GM19351 (cell line): ENCODE results near the gene ANKRD62.
"Not testable (repeated sequence)": the region's sequence is repeated elsewhere in the genome, so short reads cannot be mapped to it uniquely, and the experiment has no call there.

ENCODE experiments used
- ATAC-seq: cut with Tn5 transposase; IDR thresholded peaks from one replicate; pipeline ENCODE4 v1.9.1; 2021; ENCODE audit warnings: mild to moderate bottlenecking, moderate library complexity; ENCODE audit not compliant: unreplicated experiment

Gene ANKRD62

DNA sequence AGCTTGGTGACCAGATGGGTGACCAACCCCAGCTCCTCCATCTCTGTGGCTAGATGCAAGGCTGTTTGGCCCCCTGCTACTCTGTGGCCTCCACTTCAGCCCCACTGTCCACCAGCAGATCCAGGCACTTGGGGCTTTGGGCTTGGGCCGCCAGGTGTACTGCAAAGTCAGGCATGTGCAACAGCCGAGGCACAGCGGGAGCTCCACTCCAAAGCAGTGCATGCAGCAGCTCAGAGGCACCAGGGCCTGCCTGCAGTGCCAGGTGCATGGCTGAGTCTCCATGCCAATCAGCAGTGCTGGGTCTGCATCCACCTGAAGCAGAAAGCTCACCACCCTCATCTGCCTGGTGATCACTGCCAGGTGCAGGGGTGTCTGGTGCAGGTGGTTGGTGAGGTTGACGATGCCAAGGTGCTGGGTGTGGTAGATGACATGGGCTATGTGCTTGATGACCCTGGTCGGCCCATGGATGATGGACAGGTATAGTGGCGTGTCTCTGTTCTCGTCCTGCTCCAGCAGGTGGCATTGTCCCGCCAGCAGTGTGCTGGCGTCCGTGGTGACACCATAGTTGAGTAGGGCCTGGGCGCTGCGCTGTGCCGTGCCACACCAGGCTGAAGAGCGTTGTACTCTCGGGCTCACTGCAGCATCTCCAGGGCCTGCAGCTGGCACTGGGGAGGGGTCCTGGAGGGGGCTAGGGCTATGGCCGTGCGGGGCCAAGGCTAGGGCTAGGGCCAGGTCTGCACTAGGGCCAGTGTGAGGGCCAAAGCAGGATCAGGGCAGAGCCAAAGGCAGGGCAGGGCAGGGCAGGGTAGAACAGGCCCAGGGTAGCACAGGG lies 1.0 kb upstream of the ANKRD62 start:
- no peak for ATAC-seq

DNA sequence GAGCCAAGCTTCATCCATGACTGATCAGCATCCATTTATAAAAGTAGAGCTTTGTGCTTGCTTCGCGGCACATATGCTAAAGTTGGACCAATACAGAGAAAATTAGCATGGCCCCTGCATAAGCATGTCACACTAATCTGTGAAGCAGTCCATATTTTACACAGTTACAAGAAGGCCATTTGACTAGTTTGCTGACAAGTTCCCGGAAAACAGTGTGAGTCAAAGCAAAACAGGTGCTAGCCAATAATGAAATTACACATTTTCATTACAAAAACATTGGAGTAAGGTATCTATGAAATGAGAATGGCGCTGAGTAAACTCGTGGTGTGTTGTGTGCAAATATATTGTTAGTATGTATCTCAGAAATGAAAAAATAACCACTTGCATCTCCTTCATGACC lies 4.7 kb downstream of the ANKRD62 start:
- ATAC-seq, result no peak

GRCh38 chr18:12099160-12099559 lies 5.5 kb downstream of the ANKRD62 start:
- no peak for ATAC-seq

GRCh38 chr18:12101266-12101665 lies 7.6 kb downstream of the ANKRD62 start:
- ATAC-seq, result no peak

- no peak for ATAC-seq
Measured at GRCh38 chr18:12102136-12102842, 8.6 kb downstream of the ANKRD62 start.

- no peak for ATAC-seq
Measured at GRCh38 chr18:12106471-12106870, 12.8 kb downstream of the ANKRD62 start.

DNA sequence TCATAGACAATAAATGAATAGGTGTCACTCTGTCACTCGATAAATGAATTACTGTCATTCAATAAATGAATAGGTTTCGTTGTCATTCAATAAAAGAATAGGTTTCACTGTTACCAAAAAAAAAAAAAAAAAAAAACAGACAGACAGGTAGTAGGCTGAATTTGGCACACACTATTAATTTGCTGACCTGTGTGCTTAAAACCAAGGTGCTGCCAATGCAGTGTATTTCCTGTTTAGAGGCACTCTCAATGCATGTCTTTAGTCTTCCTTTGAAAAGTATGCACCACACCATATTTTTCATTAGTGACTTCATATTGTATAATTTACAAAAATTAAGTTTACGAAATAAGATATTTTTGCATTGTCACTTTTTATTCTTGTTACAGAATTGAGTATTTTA lies 16.2 kb downstream of the ANKRD62 start:
- no peak for ATAC-seq

- ATAC-seq, result no peak
Measured at GRCh38 chr18:12113999-12114646, 20.5 kb downstream of the ANKRD62 start.

GRCh38 chr18:12119358-12119757 lies 25.7 kb downstream of the ANKRD62 start:
- no peak for ATAC-seq

DNA sequence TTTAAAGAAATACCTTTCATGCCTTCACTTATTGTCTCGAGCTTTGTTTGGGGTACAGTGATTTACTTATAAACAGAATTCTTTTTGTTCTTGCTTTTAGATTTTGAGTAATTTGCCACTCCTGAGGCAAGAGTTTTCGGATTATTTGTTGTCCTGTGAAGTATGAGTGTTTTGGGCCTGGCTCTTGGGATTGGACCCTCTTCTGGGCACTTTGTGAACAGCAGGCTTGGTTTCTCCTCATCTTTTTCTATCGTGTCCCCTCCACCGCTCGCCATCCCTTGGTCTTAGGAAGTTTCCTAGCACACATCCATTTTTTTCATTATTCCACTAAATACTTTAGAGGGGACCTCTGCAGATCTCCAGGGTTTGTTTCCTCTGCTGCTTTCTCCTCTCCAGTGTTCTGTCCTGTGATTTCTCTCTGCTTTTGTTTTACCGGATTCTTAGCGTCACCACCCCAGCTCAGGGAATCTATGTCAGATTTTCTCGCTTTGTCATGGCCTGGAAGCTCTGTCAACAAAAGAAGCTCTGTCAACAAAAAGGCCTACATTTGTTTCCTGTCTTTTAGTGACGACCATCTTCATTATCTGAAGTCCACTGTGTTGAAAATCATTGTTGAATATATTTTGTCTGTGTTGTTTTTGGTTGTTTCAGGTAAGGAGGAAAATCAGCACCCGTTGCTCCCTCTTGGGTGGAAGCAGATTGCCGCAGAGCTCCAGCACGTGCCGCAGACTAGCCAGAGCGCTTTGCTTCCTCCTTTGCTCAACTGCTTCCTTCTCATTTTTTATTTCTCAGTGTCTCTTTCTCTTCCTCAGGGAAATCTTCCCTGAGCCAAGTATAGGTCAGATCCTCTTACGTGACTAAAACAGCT lies 27.8 kb downstream of the ANKRD62 start:
- no peak for ATAC-seq

DNA sequence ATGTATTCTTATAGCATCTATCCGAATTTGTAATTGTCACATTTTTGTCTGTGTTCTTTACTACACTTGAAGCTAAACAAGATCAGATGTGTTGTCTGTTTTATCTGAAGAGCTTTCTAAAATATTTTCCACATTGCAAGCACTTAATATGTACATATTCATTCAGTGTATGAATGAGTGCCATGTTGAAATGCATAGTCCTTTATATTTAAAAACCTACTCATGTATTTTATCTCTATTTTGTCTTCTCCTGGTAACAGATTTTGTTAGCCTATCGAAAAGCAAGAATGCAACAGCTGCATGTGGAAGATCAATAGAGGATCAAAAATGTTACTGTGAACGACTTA lies 28.4 kb downstream of the ANKRD62 start:
- ATAC-seq, result not testable (repeated sequence)

DNA sequence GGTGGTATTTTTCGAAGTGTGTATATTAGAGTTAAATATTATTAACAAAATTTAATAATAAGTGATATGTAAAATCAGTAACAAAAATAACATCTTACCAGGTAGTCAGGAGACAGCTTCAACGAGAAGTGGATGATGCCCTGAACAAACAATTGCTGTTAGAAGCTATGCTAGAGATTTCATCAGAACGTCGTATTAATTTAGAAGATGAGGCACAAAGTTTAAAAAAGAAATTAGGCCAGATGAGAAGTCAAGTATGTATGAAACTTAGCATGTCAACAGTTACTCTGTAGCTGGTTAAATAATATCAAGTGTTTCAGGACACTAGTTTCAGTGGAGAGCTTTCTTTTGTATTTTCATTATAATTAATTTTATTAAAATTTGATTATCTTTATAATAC lies 34.0 kb downstream of the ANKRD62 start:
- not testable (repeated sequence) for ATAC-seq

GRCh38 chr18:12138831-12139230 lies 45.2 kb downstream of the ANKRD62 start:
- not testable (repeated sequence) for ATAC-seq

GRCh38 chr18:12140866-12141265 lies 47.2 kb downstream of the ANKRD62 start:
- not testable (repeated sequence) for ATAC-seq

DNA sequence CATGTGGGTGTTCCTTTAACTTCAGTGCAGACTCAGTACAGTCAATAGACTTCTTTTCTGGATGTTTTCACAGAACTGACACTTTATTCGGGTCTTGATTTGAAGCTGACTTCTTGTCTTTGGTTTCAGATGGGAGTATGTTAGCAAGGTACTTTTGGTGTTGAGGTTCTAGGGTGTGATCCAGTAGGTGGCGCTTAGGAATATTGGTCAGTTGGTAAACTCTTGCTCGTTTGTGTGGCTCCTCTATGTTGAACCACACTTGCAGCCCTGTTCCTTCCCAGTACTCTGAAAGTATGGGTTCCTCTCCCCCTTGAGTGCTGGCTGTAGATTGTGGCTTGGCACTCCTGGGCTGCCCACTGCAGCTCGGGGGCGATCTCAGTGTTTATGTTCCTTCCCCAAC lies 48.1 kb downstream of the ANKRD62 start:
- not testable (repeated sequence) for ATAC-seq

DNA sequence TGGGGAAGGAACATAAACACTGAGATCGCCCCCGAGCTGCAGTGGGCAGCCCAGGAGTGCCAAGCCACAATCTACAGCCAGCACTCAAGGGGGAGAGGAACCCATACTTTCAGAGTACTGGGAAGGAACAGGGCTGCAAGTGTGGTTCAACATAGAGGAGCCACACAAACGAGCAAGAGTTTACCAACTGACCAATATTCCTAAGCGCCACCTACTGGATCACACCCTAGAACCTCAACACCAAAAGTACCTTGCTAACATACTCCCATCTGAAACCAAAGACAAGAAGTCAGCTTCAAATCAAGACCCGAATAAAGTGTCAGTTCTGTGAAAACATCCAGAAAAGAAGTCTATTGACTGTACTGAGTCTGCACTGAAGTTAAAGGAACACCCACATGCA lies 55.8 kb downstream of the ANKRD62 start:
- ATAC-seq, result not testable (repeated sequence)

- ATAC-seq, result no peak
Measured at GRCh38 chr18:12154361-12154760, 60.7 kb downstream of the ANKRD62 start.

GRCh38 chr18:12155996-12156395 lies 62.4 kb downstream of the ANKRD62 start:
- ATAC-seq, result no peak

GRCh38 chr18:12159446-12159845 lies 65.8 kb downstream of the ANKRD62 start:
- ATAC-seq, result no peak

DNA sequence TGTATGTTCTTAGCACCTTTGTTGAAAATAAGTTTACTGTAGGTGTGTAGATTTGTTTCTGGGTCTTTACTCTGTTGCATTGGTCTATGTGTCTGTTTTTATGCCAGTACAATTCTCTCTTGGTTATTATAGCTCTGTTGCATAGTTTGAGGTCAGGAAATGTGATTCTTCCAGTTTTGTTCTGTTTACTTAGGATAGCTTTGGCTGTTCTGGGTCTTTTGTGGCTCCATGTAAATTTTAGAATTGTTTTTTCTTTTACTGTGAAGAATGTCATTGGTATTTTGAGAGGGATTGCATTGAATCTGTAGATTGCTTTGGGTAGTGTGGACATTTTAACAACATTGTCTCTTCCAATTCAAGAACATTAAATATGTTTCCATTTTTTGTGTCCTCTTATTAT lies 69.1 kb downstream of the ANKRD62 start:
- no peak for ATAC-seq
